NK-92 (cell line): ENCODE results near the gene SEC14L2.
"Not testable (repeated sequence)": the region's sequence is repeated elsewhere in the genome, so short reads cannot be mapped to it uniquely, and the experiment has no call there.

Experiments used
- DNase-seq: peaks from one replicate; lab custom pipeline; 2025; ENCODE audit not compliant: unreplicated experiment; lab: John Stamatoyannopoulos, UW

The SEC14L2 gene

GRCh38 chr22:30373331-30374325 is 23.2 kb upstream of the SEC14L2 start:
- DNase-seq: no peak

GRCh38 chr22:30375312-30375849 is 21.4 kb upstream of the SEC14L2 start:
- no peak for DNase-seq

DNA sequence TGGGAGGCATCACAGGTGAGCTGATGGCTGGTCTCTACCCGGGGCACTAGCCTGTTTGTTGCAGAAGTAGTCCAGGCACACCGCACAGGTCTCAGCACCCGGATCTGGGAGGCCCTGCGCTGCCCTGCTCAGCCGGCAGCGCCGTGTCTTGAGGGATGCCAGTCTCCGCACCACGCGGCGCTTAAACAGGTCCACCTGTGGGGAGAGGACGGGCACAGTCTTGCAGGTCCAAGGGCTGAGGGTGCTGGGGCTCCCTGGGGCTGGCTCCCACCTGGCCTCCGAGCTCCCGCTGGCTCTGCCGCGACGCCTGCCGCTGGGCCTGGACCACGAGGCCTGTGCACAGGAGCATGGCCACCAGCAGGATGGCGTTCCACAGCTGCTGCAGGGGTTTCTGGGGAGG is 16.8 kb upstream of the SEC14L2 start:
- no peak for DNase-seq

DNA sequence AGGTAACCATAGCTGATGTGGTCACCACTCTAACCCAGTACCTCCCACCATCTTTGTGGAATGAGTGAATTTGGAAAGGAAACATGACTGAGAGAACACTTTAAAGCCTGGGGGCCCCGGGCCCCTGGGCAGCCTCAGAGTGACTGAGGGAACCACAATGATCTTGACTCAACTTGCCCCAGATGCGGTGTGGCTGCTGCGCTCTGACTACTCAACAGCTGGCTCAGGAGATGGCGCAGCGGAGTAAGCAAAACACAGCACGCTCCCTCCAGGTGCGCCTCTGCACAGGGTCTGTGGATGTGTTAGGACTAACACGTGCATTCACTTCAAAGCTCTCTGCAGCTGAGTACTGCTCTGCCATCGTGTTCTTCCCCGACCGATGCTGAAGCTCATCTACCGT is 15.6 kb upstream of the SEC14L2 start:
- no peak for DNase-seq

- DNase-seq: no peak
Measured at GRCh38 chr22:30382340-30382739, 14.5 kb upstream of the SEC14L2 start.

GRCh38 chr22:30383061-30383460 is 13.8 kb upstream of the SEC14L2 start:
- DNase-seq: no peak

DNA sequence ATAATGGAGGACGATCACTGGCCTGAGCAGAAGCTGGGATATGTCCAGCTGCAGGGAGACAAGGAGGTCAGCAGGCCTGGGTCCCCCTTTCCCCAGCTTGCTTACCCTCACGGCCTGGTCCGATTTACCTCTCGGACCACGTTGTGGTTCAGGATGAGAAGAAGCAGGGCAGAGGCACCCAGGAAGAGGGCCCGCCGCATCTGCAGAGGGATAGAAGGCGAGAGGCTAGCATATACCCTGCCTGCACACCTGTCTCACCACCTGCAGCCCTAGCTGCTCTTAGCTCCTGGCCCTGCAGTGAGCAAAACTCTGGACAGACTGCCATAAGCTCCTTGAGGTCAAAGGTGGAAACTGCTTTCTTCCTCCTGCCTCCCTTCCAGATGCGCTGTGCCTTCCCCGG is 10.9 kb upstream of the SEC14L2 start:
- DNase-seq: no peak

DNA sequence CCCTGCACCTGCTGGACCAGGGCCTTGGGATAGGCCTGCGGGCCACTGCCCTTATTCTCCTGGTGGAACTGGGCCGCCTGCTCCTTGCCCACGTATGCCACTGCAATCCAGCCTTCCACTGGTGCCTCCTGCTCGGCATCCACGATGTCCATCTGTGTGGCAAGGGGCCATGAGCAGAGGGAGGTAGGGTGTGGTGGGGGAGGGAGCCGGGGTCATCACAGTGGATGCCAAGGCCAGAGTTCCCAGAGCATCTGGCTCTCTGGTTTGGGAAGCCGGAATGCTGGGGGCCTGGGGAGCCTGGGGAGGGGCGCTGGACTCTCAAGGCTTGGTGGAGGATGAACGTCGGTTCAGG is 10.2 kb upstream of the SEC14L2 start:
- DNase-seq: no peak

- DNase-seq: no peak
Measured at GRCh38 chr22:30386960-30387827, 9.6 kb upstream of the SEC14L2 start, which contains the start of gene RNF215. Gene RNF215, minus strand, starts transcription at chr22:30387411. Its CDS starts 98 bp downstream, at chr22:30387313.

- no peak for DNase-seq
Measured at GRCh38 chr22:30390974-30391691, 5.7 kb upstream of the SEC14L2 start.

GRCh38 chr22:30392661-30393321 is 4.0 kb upstream of the SEC14L2 start:
- no peak for DNase-seq

GRCh38 chr22:30393322-30393680 is 3.5 kb upstream of the SEC14L2 start:
- DNase-seq: no peak

DNA sequence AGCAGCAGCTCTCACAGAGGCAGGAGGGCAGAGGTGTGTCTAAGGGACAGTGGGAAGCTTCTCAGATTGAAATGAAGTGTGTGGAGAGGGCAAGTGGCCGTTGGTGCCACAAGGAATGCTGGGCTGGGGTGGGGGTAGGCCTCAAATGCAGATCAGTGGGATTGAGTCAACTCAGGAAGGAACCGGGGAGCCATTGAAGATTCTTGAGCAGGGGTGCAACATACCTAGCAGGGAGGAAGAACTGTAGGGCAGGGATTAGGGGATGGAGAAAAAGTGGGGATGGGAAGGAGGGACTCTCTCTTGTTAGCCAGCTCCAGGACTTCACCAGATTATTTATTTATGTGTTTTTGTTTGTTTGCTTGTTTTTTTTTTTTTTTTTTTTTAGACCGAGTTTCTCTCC is 2.9 kb upstream of the SEC14L2 start:
- no peak for DNase-seq

DNA sequence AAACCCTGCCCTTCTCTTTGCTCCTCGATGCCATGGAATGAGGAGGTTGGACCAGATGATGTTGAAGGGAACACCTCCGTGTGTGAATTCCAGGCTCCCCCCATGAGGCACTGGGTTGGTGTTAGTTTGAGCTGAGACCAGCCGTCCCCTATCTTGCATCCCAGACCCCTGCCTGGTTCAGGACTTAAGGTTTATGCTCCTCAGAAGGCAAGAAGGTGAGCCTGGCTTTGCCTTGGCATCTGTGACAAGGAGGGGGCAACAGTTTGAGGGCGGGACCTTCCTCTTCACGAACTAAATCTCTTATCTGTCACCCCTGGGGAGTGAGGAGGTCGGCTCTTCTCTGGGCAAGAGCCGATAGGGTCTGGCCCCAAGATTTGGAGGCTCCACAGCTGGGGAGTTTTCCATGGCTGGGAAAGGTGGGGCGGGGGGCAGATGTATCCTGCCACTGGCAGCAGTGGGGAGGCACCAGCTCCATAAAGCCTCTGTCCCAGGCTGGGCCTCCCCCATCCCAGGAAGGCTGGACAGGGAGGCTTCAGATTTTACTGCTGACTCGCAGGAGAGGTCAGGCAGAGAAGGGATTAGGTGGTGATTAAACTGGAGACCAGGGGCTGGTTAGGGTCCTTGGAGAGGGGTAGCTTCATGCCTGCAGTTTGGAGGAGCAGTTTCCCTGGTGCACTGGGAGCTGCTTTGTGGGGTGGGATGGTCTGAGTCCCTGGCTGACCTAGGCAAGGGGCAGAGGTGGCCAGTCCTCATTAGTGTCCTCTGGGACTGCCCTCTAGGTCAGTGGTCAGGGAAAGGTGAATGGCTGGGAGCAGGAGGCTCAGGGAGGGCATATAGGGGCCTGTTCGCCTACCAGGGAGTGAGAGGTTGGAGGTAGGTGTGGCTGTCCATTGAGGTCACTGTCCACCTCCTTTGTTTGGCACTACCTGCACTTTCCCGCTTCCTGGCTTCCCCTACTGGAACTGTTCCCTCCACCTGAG is 1.1 kb downstream of the SEC14L2 start:
- no peak for DNase-seq

DNA sequence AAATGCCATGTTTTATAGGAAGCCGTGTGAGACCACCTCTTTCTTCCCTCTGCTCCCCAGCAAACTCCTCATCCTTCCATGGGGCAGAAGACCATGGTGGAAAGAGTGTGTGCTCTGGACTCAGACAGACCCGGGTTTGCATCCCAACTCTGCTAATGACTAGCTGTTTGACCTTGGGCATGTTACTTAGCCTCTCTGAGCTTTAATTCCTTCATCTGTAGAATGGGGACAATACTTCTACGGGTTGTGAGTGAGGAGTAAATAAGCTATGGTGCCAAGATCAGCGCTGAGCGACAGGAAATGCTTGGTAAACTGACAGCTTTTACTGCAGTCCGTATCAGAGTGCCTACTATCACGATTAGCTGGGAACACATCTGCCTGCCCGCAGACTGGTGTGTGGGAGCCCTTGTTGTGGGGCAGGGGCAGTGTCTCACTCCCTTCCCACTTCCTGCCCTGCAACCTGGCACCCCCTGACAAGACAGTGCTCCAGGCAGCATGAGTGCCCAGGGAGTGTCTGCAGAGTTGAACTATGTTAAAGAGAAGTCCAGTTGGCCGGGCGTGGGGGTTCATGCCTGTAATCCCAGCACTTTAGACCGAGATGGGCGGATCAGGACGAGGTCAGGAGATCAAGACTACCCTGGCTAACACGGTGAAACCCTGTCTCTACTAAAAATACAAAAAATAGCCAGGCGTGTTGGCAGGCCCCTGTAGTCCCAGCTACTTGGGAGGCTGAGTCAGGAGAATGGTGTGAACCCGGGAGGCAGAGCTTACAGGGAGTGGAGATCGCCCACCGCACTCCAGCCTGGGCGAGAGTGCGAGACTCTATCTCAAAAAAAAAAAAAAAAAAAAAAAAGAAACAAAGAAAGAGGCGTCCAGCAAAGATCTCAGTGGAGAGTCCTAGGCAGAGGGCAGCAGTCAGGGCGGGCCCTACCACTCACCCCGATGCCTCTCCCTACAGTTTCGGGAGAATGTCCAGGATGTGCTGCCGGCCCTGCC is 2.2 kb downstream of the SEC14L2 start:
- DNase-seq: no peak

DNA sequence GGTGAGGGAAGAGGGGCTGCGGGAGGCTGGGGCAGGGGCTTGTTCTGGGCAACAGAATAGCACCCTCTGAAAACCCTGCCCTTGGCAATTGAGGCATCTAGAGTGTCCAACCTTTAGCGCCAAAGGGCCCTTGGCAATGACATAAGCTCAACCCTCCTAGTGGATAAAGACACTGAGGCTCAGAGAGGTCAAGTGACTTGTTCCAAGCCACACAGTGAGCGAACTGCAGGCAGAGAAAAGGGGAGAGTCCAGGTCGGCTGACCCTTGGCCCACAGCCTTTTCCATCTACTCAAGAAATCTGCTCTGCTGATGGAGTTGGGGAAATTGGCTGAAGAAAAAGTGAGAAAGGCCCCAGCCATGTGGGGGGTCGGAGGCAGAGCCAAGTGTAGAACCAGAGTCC is 2.9 kb downstream of the SEC14L2 start:
- no peak for DNase-seq

- no peak for DNase-seq
Measured at GRCh38 chr22:30400159-30400558, 3.3 kb downstream of the SEC14L2 start.

- DNase-seq: not testable (repeated sequence)
Measured at GRCh38 chr22:30401024-30401423, 4.2 kb downstream of the SEC14L2 start.
